Measurements from ENCODE around the gene ONECUT3.
"Not testable (repeated sequence)": the region's sequence is repeated elsewhere in the genome, so short reads cannot be mapped to it uniquely, and the experiment has no call there.

GRCh38 chr19:1760786-1761527 is 7.7 kb downstream of the ONECUT3 start:
- TF ChIP-seq ARNT (IDR thresholded peaks at IDR 0.05); FOXK2 (IDR thresholded peaks at IDR 0.05); TARDBP (IDR thresholded peaks at IDR 0.05); SP1 (IDR thresholded peaks at IDR 0.05); BHLHE40 (IDR thresholded peaks at IDR 0.05; ENCODE audit: borderline replicate concordance); NFRKB (IDR thresholded peaks at IDR 0.05); ELF4 (IDR thresholded peaks at IDR 0.05); SUZ12 (IDR thresholded peaks at IDR 0.05); FOXM1 (IDR thresholded peaks at IDR 0.05; ENCODE audit: borderline replicate concordance); CTBP1 (IDR thresholded peaks at IDR 0.05; ENCODE audit: borderline replicate concordance); LEF1 (IDR thresholded peaks at IDR 0.05; ENCODE audit: borderline replicate concordance); PKNOX1 (IDR thresholded peaks at IDR 0.05); HDGF (IDR thresholded peaks at IDR 0.05; ENCODE audit: borderline replicate concordance): not testable (repeated sequence)

Data from HEK293T (cell line).